ENCODE measurements around the gene CCND2. TPM values are rescaled to one million over a fixed set of nuclear protein-coding genes. Genes with fewer than 3 reads are reported as not detected.

The CCND2 gene
- total RNA-seq (100 to 1,000 TPM; 148 to 218 (median 172) TPM), total RNA-seq (206 to 2,145 (median 367) reads per million in 29 experiments)
- total RNA-seq (2013) = 175 TPM

- Mint-ChIP-seq H3K27ac (peak within 1 kb of the TSS; percentile 98 to 99), H3K4me3 (peak within 1 kb of the TSS; percentile 92 to 98 (median 96)), H3K36me3 (peaks cover 22% of the 10 kb centered on the region), H3K9me3 (no peaks in the 10 kb centered on the region), H3K4me1 (peaks cover 35 to 48% (median 44%) of the 10 kb centered on the region in 3 donors), H3K27me3 (no peaks in the 10 kb centered on the region)
- peaks cover 3 to 26% of the 10 kb centered on the region in 2 donors for H3K36me3 ChIP-seq (ENCODE audit: control insufficient read depth in 2 of 2, extremely low read depth in 1 of 2, insufficient read depth in 1 of 2, low read length in 1 of 2)
- peak within 1 kb of the TSS; percentile 95 to 96 for H3K4me3 ChIP-seq (ENCODE audit: control insufficient read depth in 1 of 2, extremely low read depth in 1 of 2, low read length in 1 of 2)
- ChIA-PET POLR2A (interaction anchor here in 1 of 2 donors (0.7 kb wide), 1 partner anchor 324 kb away, joined by 3 read pairs; no protein-coding TSS in a partner anchor), CTCF (interaction anchor here (0.6 to 3.6 kb wide), 4 partner anchors 23 to 389 kb away, joined by 3 to 50 read pairs (median 8); no protein-coding TSS in a partner anchor)
- no peaks in the 10 kb centered on the region for H3K9me3 ChIP-seq
- under 1% methylated on average over 33 of the region's 52 CpGs for whole genome bisulfite sequencing (ENCODE audit: insufficient coverage)
- DNase-seq (peak in 33 of 35 experiments; percentile 24 to 82 (median 58)), ATAC-seq (replicated peaks in 1 of 4) (peak in 3 of 4 experiments; percentile 8 to 17 (median 11))
- peaks cover 26 to 73% of the 10 kb centered on the region in 2 experiments for H3K4me1 ChIP-seq (ENCODE audit: control insufficient read depth in 1 of 2, extremely low read depth in 1 of 2, insufficient read depth in 2 of 2, low read length in 2 of 2)
- H3K27ac ChIP-seq (ENCODE audit: low read length) = peak within 1 kb of the TSS; percentile 90
- no peaks in the 10 kb centered on the region for H3K27me3 ChIP-seq (replicated peaks in 1 of 2; ENCODE audit: control insufficient read depth in 2 of 2, extremely low read depth in 1 of 2, insufficient read depth in 2 of 2, low read length in 1 of 2)
Measured at GRCh38 chr12:4273652-4274395, at the start of gene CCND2. CCND2 (plus strand) TSS chr12:4273762; CDS start chr12:4274041, 279 bp downstream.

DNA sequence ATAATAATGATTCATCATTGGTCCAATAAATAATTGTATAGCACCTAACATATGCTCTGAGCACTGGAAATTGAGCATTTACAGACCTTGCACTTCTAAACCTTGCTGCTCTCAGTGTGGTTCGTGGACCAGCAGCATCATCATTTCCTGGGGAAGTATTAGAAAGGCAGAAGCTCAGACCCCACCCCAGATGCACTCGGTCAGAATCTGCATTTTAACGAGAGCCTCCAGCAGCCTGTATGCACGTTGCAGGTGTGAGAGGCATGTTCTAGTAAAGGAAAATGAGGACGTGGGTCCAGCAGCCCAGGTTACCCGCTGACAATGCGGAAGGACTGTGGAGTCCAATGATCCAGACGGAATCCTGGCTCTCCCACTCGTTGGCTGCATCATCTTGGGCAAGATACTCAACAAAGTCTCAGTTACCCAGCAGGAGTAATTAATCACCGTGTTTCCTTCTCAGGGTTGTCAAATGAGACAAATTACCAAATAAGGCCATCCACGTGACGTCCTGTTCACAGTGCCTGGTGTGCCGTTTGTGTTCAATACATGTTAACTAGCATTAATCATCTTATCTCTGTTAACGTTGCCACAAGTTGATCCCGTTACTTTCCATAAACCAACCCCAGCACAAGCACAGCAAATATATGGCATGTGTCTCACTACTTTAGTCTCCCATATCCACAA lies 49.2 kb upstream of the CCND2 start:
- DNase-seq = no peak
- Mint-ChIP-seq H3K4me1 (peaks cover 0 to 10% (median 6%) of the 10 kb centered on the region in 3 donors), H3K4me3 (no peak overlapping the region), H3K27me3 (peaks cover 0 to 3% of the 10 kb centered on the region in 2 donors), H3K9me3 (no peaks in the 10 kb centered on the region), H3K36me3 (no peaks in the 10 kb centered on the region), H3K27ac (no peak overlapping the region)
- POLR2A ChIA-PET = no interaction called here
- Histone ChIP-seq H3K36me3 (ENCODE audit: control insufficient read depth in 2 of 2, extremely low read depth in 1 of 2, insufficient read depth in 1 of 2, low read length in 1 of 2) (no peaks in the 10 kb centered on the region), H3K9me3 (no peaks in the 10 kb centered on the region), H3K27ac (ENCODE audit: low read length) (no peak overlapping the region), H3K27me3 (replicated peaks in 1 of 2; ENCODE audit: control insufficient read depth in 2 of 2, extremely low read depth in 1 of 2, insufficient read depth in 2 of 2, low read length in 1 of 2) (no peaks in the 10 kb centered on the region), H3K4me1 (ENCODE audit: control insufficient read depth in 1 of 2, extremely low read depth in 1 of 2, insufficient read depth in 2 of 2, low read length in 2 of 2) (peaks cover 2 to 6% of the 10 kb centered on the region in 2 experiments), H3K4me3 (ENCODE audit: control insufficient read depth in 1 of 2, extremely low read depth in 1 of 2, low read length in 1 of 2) (no peak overlapping the region)
- CTCF ChIA-PET = no interaction called here
- ATAC-seq (replicated peaks in 1 of 4) = no peak
- 62% methylated on average over 14 of the region's 15 CpGs for WGBS (ENCODE audit: insufficient coverage)

GRCh38 chr12:4225571-4225970 lies 48.0 kb upstream of the CCND2 start:
- no peak overlapping the region for H3K27ac ChIP-seq (ENCODE audit: low read length)
- peaks cover 2 to 6% of the 10 kb centered on the region in 2 experiments for H3K4me1 ChIP-seq (ENCODE audit: control insufficient read depth in 1 of 2, extremely low read depth in 1 of 2, insufficient read depth in 2 of 2, low read length in 2 of 2)
- no peak for ATAC-seq (replicated peaks in 1 of 4)
- no peaks in the 10 kb centered on the region for H3K36me3 ChIP-seq (ENCODE audit: control insufficient read depth in 2 of 2, extremely low read depth in 1 of 2, insufficient read depth in 1 of 2, low read length in 1 of 2)
- CTCF ChIA-PET = no interaction called here
- no peak overlapping the region for H3K4me3 ChIP-seq (ENCODE audit: control insufficient read depth in 1 of 2, extremely low read depth in 1 of 2, low read length in 1 of 2)
- Mint-ChIP-seq H3K27ac (no peak overlapping the region), H3K4me1 (peaks cover 0 to 10% (median 6%) of the 10 kb centered on the region in 3 donors), H3K4me3 (no peak overlapping the region), H3K27me3 (peaks cover 0 to 3% of the 10 kb centered on the region in 2 donors), H3K36me3 (no peaks in the 10 kb centered on the region), H3K9me3 (no peaks in the 10 kb centered on the region)
- no peak for DNase-seq
- no CpG with 5 or more reads among the region's 3 CpGs for WGBS (ENCODE audit: insufficient coverage)
- H3K9me3 ChIP-seq = no peaks in the 10 kb centered on the region
- POLR2A ChIA-PET = no interaction called here
- peaks cover 0 to 1% of the 10 kb centered on the region in 2 experiments for H3K27me3 ChIP-seq (replicated peaks in 1 of 2; ENCODE audit: control insufficient read depth in 2 of 2, extremely low read depth in 1 of 2, insufficient read depth in 2 of 2, low read length in 1 of 2)

DNA sequence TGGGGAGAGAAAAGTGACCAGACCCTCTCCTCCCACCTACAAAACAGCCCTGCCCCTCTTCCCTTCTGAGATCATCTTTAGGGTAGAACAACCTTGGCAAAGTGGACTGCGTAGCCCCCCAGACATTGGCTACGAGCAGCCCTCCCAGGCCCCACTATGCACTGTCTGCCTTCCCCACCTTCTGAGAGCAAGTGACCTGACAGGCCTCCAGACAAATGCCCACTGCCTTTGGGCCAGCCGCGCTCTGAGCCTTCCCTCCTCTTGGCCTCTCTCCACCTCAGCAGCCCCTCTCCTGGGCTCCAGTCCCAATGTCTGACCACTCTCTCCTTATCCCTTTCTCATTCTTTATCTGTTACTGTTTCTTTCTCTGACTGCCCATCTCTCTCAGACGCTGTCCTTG lies 46.5 kb upstream of the CCND2 start:
- peaks cover 0 to 10% (median 6%) of the 10 kb centered on the region in 3 donors for H3K4me1 Mint-ChIP-seq
- H3K27me3 Mint-ChIP-seq = peaks cover 0 to 3% of the 10 kb centered on the region in 2 donors
- Histone ChIP-seq H3K27me3 (replicated peaks in 1 of 2; ENCODE audit: control insufficient read depth in 2 of 2, extremely low read depth in 1 of 2, insufficient read depth in 2 of 2, low read length in 1 of 2) (peaks cover 0 to 3% of the 10 kb centered on the region in 2 experiments), H3K4me3 (ENCODE audit: control insufficient read depth in 1 of 2, extremely low read depth in 1 of 2, low read length in 1 of 2) (no peak overlapping the region), H3K27ac (ENCODE audit: low read length) (no peak overlapping the region), H3K9me3 (no peaks in the 10 kb centered on the region), H3K36me3 (ENCODE audit: control insufficient read depth in 2 of 2, extremely low read depth in 1 of 2, insufficient read depth in 1 of 2, low read length in 1 of 2) (no peaks in the 10 kb centered on the region), H3K4me1 (ENCODE audit: control insufficient read depth in 1 of 2, extremely low read depth in 1 of 2, insufficient read depth in 2 of 2, low read length in 2 of 2) (peaks cover 2 to 6% of the 10 kb centered on the region in 2 experiments)
- no peak overlapping the region for H3K4me3 Mint-ChIP-seq
- WGBS (ENCODE audit: insufficient coverage) = 100% methylated on average over 4 of the region's 5 CpGs
- H3K36me3 Mint-ChIP-seq = no peaks in the 10 kb centered on the region
- ATAC-seq (replicated peaks in 1 of 4) (no peak), DNase-seq (no peak)
- H3K9me3 Mint-ChIP-seq = no peaks in the 10 kb centered on the region
- H3K27ac Mint-ChIP-seq = no peak overlapping the region
- ChIA-PET POLR2A (no interaction called here), CTCF (no interaction called here)

DNA sequence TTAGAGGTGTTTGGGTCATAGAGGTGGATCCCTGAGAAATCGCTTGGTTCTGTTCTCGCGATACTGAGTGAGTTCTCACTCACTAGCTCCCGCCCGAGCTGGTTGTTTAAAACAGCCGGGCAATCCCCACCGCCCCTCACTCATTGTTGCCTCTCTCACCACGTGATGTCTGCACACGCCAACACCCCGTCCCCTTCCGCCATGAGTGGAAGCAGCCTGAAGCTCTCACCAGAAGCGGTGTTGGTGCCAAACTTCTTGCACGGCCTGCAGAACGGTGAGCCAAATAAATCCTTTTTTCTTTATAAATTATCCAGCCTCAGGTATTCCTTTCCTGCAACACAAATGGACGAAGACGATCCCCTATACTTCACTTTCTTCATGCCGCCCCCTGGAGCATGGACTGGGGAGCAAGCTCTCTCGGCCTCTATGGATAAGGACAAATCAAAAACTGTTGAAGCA lies 45.4 kb upstream of the CCND2 start:
- no peak for ATAC-seq (replicated peaks in 1 of 4)
- no peak for DNase-seq
- H3K36me3 ChIP-seq (ENCODE audit: control insufficient read depth in 2 of 2, extremely low read depth in 1 of 2, insufficient read depth in 1 of 2, low read length in 1 of 2) = peaks cover 0 to 2% of the 10 kb centered on the region in 2 donors
- Mint-ChIP-seq H3K27me3 (peaks cover 0 to 3% of the 10 kb centered on the region in 2 donors), H3K27ac (no peak overlapping the region), H3K36me3 (no peaks in the 10 kb centered on the region), H3K9me3 (no peaks in the 10 kb centered on the region), H3K4me3 (no peak overlapping the region), H3K4me1 (peaks cover 0 to 10% (median 6%) of the 10 kb centered on the region in 3 donors)
- H3K27ac ChIP-seq (ENCODE audit: low read length) = no peak overlapping the region
- H3K9me3 ChIP-seq = no peaks in the 10 kb centered on the region
- ChIA-PET CTCF (interaction anchor here in 1 of 2 donors (0.6 kb wide), 1 partner anchor 122 kb away, joined by 3 read pairs; no protein-coding TSS in a partner anchor), POLR2A (no interaction called here)
- H3K4me1 ChIP-seq (ENCODE audit: control insufficient read depth in 1 of 2, extremely low read depth in 1 of 2, insufficient read depth in 2 of 2, low read length in 2 of 2) = peaks cover 2 to 6% of the 10 kb centered on the region in 2 experiments
- 92% methylated on average over 12 of the region's 18 CpGs for WGBS (ENCODE audit: insufficient coverage)
- no peak overlapping the region for H3K4me3 ChIP-seq (ENCODE audit: control insufficient read depth in 1 of 2, extremely low read depth in 1 of 2, low read length in 1 of 2)
- peaks cover 0 to 3% of the 10 kb centered on the region in 2 experiments for H3K27me3 ChIP-seq (replicated peaks in 1 of 2; ENCODE audit: control insufficient read depth in 2 of 2, extremely low read depth in 1 of 2, insufficient read depth in 2 of 2, low read length in 1 of 2)

- H3K27me3 Mint-ChIP-seq = peaks cover 0 to 3% of the 10 kb centered on the region in 2 donors
- no peak for DNase-seq
- WGBS (ENCODE audit: insufficient coverage) = 94% methylated on average over 3 of the region's 6 CpGs
- CTCF ChIA-PET = no interaction called here
- H3K4me1 Mint-ChIP-seq = no peaks in the 10 kb centered on the region
- Histone ChIP-seq H3K4me1 (ENCODE audit: control insufficient read depth in 1 of 2, extremely low read depth in 1 of 2, insufficient read depth in 2 of 2, low read length in 2 of 2) (no peaks in the 10 kb centered on the region), H3K9me3 (no peaks in the 10 kb centered on the region), H3K36me3 (ENCODE audit: control insufficient read depth in 2 of 2, extremely low read depth in 1 of 2, insufficient read depth in 1 of 2, low read length in 1 of 2) (peaks cover 0 to 2% of the 10 kb centered on the region in 2 donors), H3K27ac (ENCODE audit: low read length) (no peak overlapping the region), H3K27me3 (replicated peaks in 1 of 2; ENCODE audit: control insufficient read depth in 2 of 2, extremely low read depth in 1 of 2, insufficient read depth in 2 of 2, low read length in 1 of 2) (peaks cover 0 to 3% of the 10 kb centered on the region in 2 experiments), H3K4me3 (ENCODE audit: control insufficient read depth in 1 of 2, extremely low read depth in 1 of 2, low read length in 1 of 2) (no peak overlapping the region)
- POLR2A ChIA-PET = no interaction called here
- no peak for ATAC-seq (replicated peaks in 1 of 4)
- H3K4me3 Mint-ChIP-seq = no peak overlapping the region
- no peak overlapping the region for H3K27ac Mint-ChIP-seq
- H3K9me3 Mint-ChIP-seq = peaks cover 0 to 6% (median 2%) of the 10 kb centered on the region in 3 donors
- no peaks in the 10 kb centered on the region for H3K36me3 Mint-ChIP-seq
Measured at GRCh38 chr12:4230526-4230925, 43.0 kb upstream of the CCND2 start.

Data from T-cell (primary cell).